Activated effector memory CD4-positive, alpha-beta T cell treated with anti-CD3 and anti-CD28 coated beads, Interleukin-2, amount 50 U/mL, for 16 hours (primary cell): Measurements from ENCODE around the gene REEP3.

Source experiments
- DNase-seq: peaks from one replicate; pipeline ENCODE4 v3.0.0-alpha.2; 2020

REEP3 gene

GRCh38 chr10:63515002-63515763 is 6.0 kb upstream of the REEP3 start:
- no peak for DNase-seq

- no peak for DNase-seq
These were observed 5.0 kb upstream of the REEP3 start for GRCh38 chr10:63516207-63516606.

- no peak for DNase-seq
These were observed 2.4 kb upstream of the REEP3 start for GRCh38 chr10:63518690-63519288.

GRCh38 chr10:63521416-63522276 is 445 bp downstream of the REEP3 start:
- DNase-seq = peak; percentile 85

GRCh38 chr10:63522277-63522687 is 1.1 kb downstream of the REEP3 start:
- no peak for DNase-seq

GRCh38 chr10:63522995-63523394 is 1.8 kb downstream of the REEP3 start:
- no peak for DNase-seq

- no peak for DNase-seq
These were observed 3.8 kb downstream of the REEP3 start for GRCh38 chr10:63525021-63525420.

- no peak for DNase-seq
These were observed 6.2 kb downstream of the REEP3 start for GRCh38 chr10:63527401-63527800.

- DNase-seq = no peak
These were observed 7.0 kb downstream of the REEP3 start for GRCh38 chr10:63528084-63528744.

GRCh38 chr10:63530409-63530808 is 9.2 kb downstream of the REEP3 start:
- DNase-seq = no peak

GRCh38 chr10:63534723-63535122 is 13.5 kb downstream of the REEP3 start:
- no peak for DNase-seq

- DNase-seq = no peak
These were observed 15.5 kb downstream of the REEP3 start for GRCh38 chr10:63536698-63537097.

GRCh38 chr10:63537536-63537935 is 16.3 kb downstream of the REEP3 start:
- no peak for DNase-seq

GRCh38 chr10:63539377-63539776 is 18.2 kb downstream of the REEP3 start:
- DNase-seq = no peak

GRCh38 chr10:63539994-63540393 is 18.8 kb downstream of the REEP3 start:
- no peak for DNase-seq

GRCh38 chr10:63542835-63543575 is 21.8 kb downstream of the REEP3 start:
- DNase-seq = no peak

- no peak for DNase-seq
These were observed 22.4 kb downstream of the REEP3 start for GRCh38 chr10:63543576-63543962.

GRCh38 chr10:63544418-63544817 is 23.2 kb downstream of the REEP3 start:
- no peak for DNase-seq

- DNase-seq = no peak
These were observed 26.6 kb downstream of the REEP3 start for GRCh38 chr10:63547628-63548360.

GRCh38 chr10:63548860-63549259 is 27.7 kb downstream of the REEP3 start:
- DNase-seq = no peak

GRCh38 chr10:63549810-63550209 is 28.6 kb downstream of the REEP3 start:
- no peak for DNase-seq

GRCh38 chr10:63553031-63553430 is 31.8 kb downstream of the REEP3 start:
- DNase-seq = no peak
